GM21786 (cell line): ENCODE data around the gene HEMK1.

Experiments used
- ATAC-seq: cut with Tn5 transposase; IDR thresholded peaks from one replicate; pipeline ENCODE4 v1.9.1; 2021; ENCODE audit not compliant: unreplicated experiment

The HEMK1 gene

GRCh38 chr3:50542177-50543034 lies 26.9 kb upstream of the HEMK1 start:
- ATAC-seq: no peak

DNA sequence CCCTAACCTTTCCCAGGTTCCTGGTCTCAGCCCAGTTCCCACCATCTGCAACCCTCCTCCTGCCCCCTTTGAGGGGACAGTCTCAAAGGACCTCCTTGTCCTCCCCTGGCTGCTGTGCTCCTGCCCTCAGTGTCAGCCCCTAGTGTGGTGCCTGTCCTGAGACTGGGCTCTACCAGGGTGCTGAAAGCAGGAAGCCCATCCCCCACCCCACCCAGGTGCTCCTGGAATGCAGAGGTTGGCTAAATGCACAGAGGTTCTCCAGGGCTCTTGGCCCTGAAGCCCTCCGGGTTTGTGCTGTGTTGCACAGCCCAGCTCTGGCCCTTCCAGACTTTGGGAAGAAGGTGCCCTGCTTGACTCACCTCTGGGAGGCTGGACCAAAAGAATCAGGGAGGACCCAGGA lies 23.5 kb upstream of the HEMK1 start:
- ATAC-seq: no peak

GRCh38 chr3:50549226-50549625 lies 20.1 kb upstream of the HEMK1 start:
- ATAC-seq: no peak

DNA sequence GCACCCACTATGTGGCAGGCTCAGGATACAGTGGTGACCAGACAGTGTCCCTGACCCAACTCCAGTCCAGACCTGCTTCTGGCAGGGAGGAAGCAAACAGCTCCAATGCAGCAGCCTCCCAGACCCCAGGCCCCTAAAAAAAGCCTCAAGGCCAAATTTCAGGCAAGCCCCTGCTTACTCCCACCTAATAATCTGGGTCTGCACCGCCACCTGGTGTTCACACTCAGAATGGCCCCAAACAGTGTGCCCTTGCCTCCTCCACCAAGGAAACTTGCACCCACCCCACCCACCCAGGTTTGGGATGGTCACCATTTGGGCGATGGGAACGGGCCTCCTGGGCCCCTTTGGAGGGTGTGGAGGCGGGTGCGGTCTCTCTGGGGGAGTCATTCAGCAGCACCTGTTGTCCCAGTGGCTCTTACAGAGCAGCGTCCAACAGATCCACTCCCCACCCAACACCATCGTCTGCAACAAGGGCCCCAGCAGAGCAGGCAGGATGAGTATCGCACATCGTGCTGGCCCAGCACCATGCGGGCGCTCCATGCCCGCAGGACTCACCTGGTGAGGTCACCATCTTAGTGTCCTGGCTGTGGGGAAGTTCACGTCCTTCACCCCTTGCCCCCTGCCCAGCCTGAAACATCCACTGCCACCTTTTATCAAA lies 19.1 kb upstream of the HEMK1 start:
- no peak for ATAC-seq

DNA sequence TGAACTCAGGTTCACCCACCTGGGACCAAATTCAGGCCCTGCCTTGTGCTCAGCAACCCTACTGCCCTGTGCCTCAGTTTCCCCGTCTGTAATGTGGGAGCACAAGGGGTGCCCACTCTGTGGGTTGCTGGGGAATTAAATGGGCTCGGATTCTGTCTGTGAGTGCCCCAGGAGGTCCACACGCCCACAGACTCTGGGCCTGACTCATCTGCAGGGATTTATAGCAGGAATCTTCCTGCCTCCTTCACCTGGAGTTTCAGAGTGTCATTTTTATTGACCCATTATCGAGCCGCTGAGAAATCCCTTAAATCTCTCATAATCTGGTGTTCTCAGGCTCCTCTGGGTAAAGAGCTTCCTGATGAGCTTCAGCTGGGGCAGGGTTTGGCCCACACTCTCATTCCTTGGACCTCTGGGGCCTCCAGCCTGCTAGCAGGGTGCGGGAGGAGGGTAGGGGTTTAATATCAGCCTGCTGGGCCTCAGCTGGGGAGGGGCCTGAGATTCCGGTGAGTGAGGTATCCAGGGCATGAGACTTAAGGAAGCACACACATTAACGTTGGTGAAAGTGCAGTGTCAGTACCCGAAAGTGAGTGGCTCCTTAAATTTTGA lies 18.2 kb upstream of the HEMK1 start:
- ATAC-seq: no peak

GRCh38 chr3:50551681-50552435 lies 17.5 kb upstream of the HEMK1 start:
- no peak for ATAC-seq

DNA sequence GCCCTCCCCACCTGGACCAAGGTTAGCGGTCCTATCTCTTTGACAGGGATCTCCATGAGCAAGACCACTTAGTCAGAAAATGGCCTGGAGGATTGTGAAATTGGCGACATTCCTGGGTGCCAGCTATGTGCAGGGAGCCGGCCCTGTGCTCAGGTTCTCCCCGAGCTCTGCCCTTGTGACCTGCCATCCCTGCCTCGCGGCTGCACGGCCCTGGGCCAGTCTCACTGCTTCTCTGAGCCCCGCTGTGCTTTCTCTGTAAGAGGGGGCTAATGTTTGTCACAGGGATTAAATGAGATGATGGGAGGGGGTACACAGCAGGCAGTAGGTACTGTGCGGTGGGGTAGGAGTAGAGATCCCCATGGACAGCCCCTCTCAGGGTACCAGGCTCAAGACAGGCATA lies 16.7 kb upstream of the HEMK1 start:
- ATAC-seq: no peak

- ATAC-seq: no peak
Measured at GRCh38 chr3:50554553-50554952, 14.8 kb upstream of the HEMK1 start.

DNA sequence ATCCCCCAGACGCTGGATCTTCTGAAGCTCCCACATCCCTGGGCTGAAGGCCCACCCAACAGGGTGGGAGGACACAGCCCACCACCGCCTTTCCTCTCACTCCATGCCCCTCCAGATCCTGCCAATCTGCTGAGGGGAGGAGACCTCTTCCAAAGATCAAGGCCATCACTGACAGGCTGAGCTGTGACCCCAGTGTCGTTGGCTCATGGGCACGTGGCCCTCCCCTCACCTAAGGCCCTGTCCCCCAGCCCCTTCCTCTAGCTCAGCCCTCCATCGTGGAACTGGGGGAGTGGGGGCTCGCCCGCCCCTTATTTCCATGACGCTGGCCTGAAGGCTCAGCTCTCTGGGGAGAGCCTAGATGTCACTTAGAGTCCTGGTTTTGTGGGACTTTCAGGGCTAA lies 12.2 kb upstream of the HEMK1 start:
- ATAC-seq: no peak

- ATAC-seq: no peak
Measured at GRCh38 chr3:50557915-50558314, 11.4 kb upstream of the HEMK1 start.

GRCh38 chr3:50559702-50560101 lies 9.6 kb upstream of the HEMK1 start:
- ATAC-seq: no peak

- ATAC-seq: no peak
Measured at GRCh38 chr3:50562861-50563260, 6.5 kb upstream of the HEMK1 start.

DNA sequence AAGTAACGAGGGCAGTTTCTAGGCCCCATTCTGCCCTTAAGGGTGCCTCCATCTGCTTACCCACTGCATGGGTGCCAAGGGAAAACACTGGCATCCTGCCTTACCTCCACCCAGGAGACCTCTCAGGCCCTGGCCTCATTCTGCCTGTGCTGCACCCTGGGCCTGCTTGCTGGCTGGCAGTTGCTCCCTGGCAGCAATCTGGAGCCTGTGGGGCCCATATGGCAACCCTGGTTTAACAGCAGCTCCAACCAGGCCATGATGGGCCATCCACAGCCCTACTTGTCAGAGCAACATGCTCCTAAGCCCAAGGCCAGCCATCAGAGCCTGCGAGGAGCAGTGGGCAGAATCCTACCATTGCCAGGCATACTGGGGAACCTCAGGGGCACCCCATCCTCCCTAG lies 5.5 kb upstream of the HEMK1 start:
- no peak for ATAC-seq

- ATAC-seq: no peak
Measured at GRCh38 chr3:50564321-50564720, 5.0 kb upstream of the HEMK1 start.

- ATAC-seq: no peak
Measured at GRCh38 chr3:50567011-50567385, 2.3 kb upstream of the HEMK1 start.

GRCh38 chr3:50567386-50568167 lies 1.7 kb upstream of the HEMK1 start, which contains the start of gene C3orf18:
C3orf18 (minus strand) TSS chr3:50567747; CDS start chr3:50565699, 2,048 bp downstream.
- peak; percentile 83 for ATAC-seq

GRCh38 chr3:50570508-50571279 lies 1.4 kb downstream of the HEMK1 start:
- ATAC-seq: no peak

- no peak for ATAC-seq
Measured at GRCh38 chr3:50571486-50571885, 2.2 kb downstream of the HEMK1 start.

- ATAC-seq: no peak
Measured at GRCh38 chr3:50572158-50572557, 2.8 kb downstream of the HEMK1 start.
